Measurements from ENCODE around the gene SGMS1.

The SGMS1 gene

GRCh38 chr10:50558371-50558770 lies 65.4 kb downstream of the SGMS1 start:
- Histone ChIP-seq H3K27me3 (ENCODE audit: insufficient read depth, insufficient read length) (no peaks in the 10 kb centered on the region), H3K4me1 (ENCODE audit: insufficient read depth, insufficient read length) (no peaks in the 10 kb centered on the region), H3K9me3 (ENCODE audit: insufficient read depth, low read length) (no peaks in the 10 kb centered on the region), H3K4me3 (ENCODE audit: insufficient read length, low read depth) (no peak overlapping the region), H3K9ac (ENCODE audit: insufficient read length, low read depth) (no peak overlapping the region), H3K36me3 (ENCODE audit: insufficient read depth, insufficient read length, low read length) (no peaks in the 10 kb centered on the region)
- no peak for DNase-seq (ENCODE audit: low read depth, low spot score)
- TF ChIP-seq ZNF274 (IDR thresholded peaks at IDR 0.05; ENCODE audit: low read depth, low read length) (no peak), YY1 (IDR thresholded peaks at IDR 0.05; ENCODE audit: insufficient read depth, insufficient read length) (no peak), SUZ12 (IDR thresholded peaks at IDR 0.05; ENCODE audit: extremely low read depth, insufficient read depth, insufficient read length) (no peak)

GRCh38 chr10:50557130-50557682 lies 66.5 kb downstream of the SGMS1 start:
- Histone ChIP-seq H3K4me3 (ENCODE audit: insufficient read length, low read depth) (no peak overlapping the region), H3K9me3 (ENCODE audit: insufficient read depth, low read length) (no peaks in the 10 kb centered on the region), H3K9ac (ENCODE audit: insufficient read length, low read depth) (no peak overlapping the region), H3K36me3 (ENCODE audit: insufficient read depth, insufficient read length, low read length) (no peaks in the 10 kb centered on the region), H3K4me1 (ENCODE audit: insufficient read depth, insufficient read length) (no peaks in the 10 kb centered on the region), H3K27me3 (ENCODE audit: insufficient read depth, insufficient read length) (no peaks in the 10 kb centered on the region)
- TF ChIP-seq ZNF274 (IDR thresholded peaks at IDR 0.05; ENCODE audit: low read depth, low read length) (no peak), YY1 (IDR thresholded peaks at IDR 0.05; ENCODE audit: insufficient read depth, insufficient read length) (no peak), SUZ12 (IDR thresholded peaks at IDR 0.05; ENCODE audit: extremely low read depth, insufficient read depth, insufficient read length) (no peak)
- no peak for DNase-seq (ENCODE audit: low read depth, low spot score)

- H3K4me1 ChIP-seq (ENCODE audit: insufficient read depth, insufficient read length): no peaks in the 10 kb centered on the region
- TF ChIP-seq SUZ12 (IDR thresholded peaks at IDR 0.05; ENCODE audit: extremely low read depth, insufficient read depth, insufficient read length): no peak
- no peak for TF ChIP-seq YY1 (IDR thresholded peaks at IDR 0.05; ENCODE audit: insufficient read depth, insufficient read length)
- TF ChIP-seq ZNF274 (IDR thresholded peaks at IDR 0.05; ENCODE audit: low read depth, low read length): no peak
Observed at GRCh38 chr10:50556237-50557120, 67.3 kb downstream of the SGMS1 start.

GRCh38 chr10:50554995-50555568 lies 68.7 kb downstream of the SGMS1 start:
- Histone ChIP-seq H3K27me3 (ENCODE audit: insufficient read depth, insufficient read length) (no peaks in the 10 kb centered on the region), H3K36me3 (ENCODE audit: insufficient read depth, insufficient read length, low read length) (no peaks in the 10 kb centered on the region), H3K4me1 (ENCODE audit: insufficient read depth, insufficient read length) (no peaks in the 10 kb centered on the region), H3K9me3 (ENCODE audit: insufficient read depth, low read length) (no peaks in the 10 kb centered on the region), H3K9ac (ENCODE audit: insufficient read length, low read depth) (no peak overlapping the region), H3K4me3 (ENCODE audit: insufficient read length, low read depth) (no peak overlapping the region)
- no peak for TF ChIP-seq YY1 (IDR thresholded peaks at IDR 0.05; ENCODE audit: insufficient read depth, insufficient read length)
- TF ChIP-seq SUZ12 (IDR thresholded peaks at IDR 0.05; ENCODE audit: extremely low read depth, insufficient read depth, insufficient read length): no peak
- TF ChIP-seq ZNF274 (IDR thresholded peaks at IDR 0.05; ENCODE audit: low read depth, low read length): no peak
- DNase-seq (ENCODE audit: low read depth, low spot score): no peak

More at GRCh38 chr10:50556237-50557120, 67.3 kb downstream of the SGMS1 start:
- H3K9ac ChIP-seq (ENCODE audit: insufficient read length, low read depth): no peak overlapping the region
- H3K27me3 ChIP-seq (ENCODE audit: insufficient read depth, insufficient read length): no peaks in the 10 kb centered on the region
- no peaks in the 10 kb centered on the region for H3K36me3 ChIP-seq (ENCODE audit: insufficient read depth, insufficient read length, low read length)
- no peaks in the 10 kb centered on the region for H3K9me3 ChIP-seq (ENCODE audit: insufficient read depth, low read length)
- no peak overlapping the region for H3K4me3 ChIP-seq (ENCODE audit: insufficient read length, low read depth)
- no peak for DNase-seq (ENCODE audit: low read depth, low spot score)

- no peak for TF ChIP-seq SUZ12 (IDR thresholded peaks at IDR 0.05; ENCODE audit: extremely low read depth, insufficient read depth, insufficient read length)
- TF ChIP-seq ZNF274 (IDR thresholded peaks at IDR 0.05; ENCODE audit: low read depth, low read length): no peak
- TF ChIP-seq YY1 (IDR thresholded peaks at IDR 0.05; ENCODE audit: insufficient read depth, insufficient read length): no peak
Observed at GRCh38 chr10:50554376-50554994, 69.3 kb downstream of the SGMS1 start.

GRCh38 chr10:50552771-50553535 lies 70.8 kb downstream of the SGMS1 start:
- DNase-seq (ENCODE audit: low read depth, low spot score): no peak
- H3K4me1 ChIP-seq (ENCODE audit: insufficient read depth, insufficient read length): no peaks in the 10 kb centered on the region
- no peaks in the 10 kb centered on the region for H3K9me3 ChIP-seq (ENCODE audit: insufficient read depth, low read length)
- no peak for TF ChIP-seq ZNF274 (IDR thresholded peaks at IDR 0.05; ENCODE audit: low read depth, low read length)
- no peaks in the 10 kb centered on the region for H3K27me3 ChIP-seq (ENCODE audit: insufficient read depth, insufficient read length)
- no peaks in the 10 kb centered on the region for H3K36me3 ChIP-seq (ENCODE audit: insufficient read depth, insufficient read length, low read length)
- H3K9ac ChIP-seq (ENCODE audit: insufficient read length, low read depth): no peak overlapping the region
- H3K4me3 ChIP-seq (ENCODE audit: insufficient read length, low read depth): no peak overlapping the region

More at GRCh38 chr10:50554376-50554994, 69.3 kb downstream of the SGMS1 start:
- no peaks in the 10 kb centered on the region for H3K36me3 ChIP-seq (ENCODE audit: insufficient read depth, insufficient read length, low read length)
- no peaks in the 10 kb centered on the region for H3K27me3 ChIP-seq (ENCODE audit: insufficient read depth, insufficient read length)
- no peaks in the 10 kb centered on the region for H3K9me3 ChIP-seq (ENCODE audit: insufficient read depth, low read length)
- no peaks in the 10 kb centered on the region for H3K4me1 ChIP-seq (ENCODE audit: insufficient read depth, insufficient read length)
- H3K4me3 ChIP-seq (ENCODE audit: insufficient read length, low read depth): no peak overlapping the region
- DNase-seq (ENCODE audit: low read depth, low spot score): no peak
- no peak overlapping the region for H3K9ac ChIP-seq (ENCODE audit: insufficient read length, low read depth)

Data from NT2/D1 (cell line).